ENCODE measurements around the gene TFEB.

Gene TFEB

GRCh38 chr6:41638002-41638934 is 97.1 kb downstream of the TFEB start, which contains the start of gene MDFI:
MDFI (plus strand) TSS chr6:41638468; CDS start chr6:41638750, 282 bp downstream.
- no peak for DNase-seq (ENCODE audit: low read depth)

- DNase-seq (ENCODE audit: low read depth): no peak
These were observed 98.0 kb downstream of the TFEB start for GRCh38 chr6:41637194-41638001.

- no peak for DNase-seq (ENCODE audit: low read depth)
These were observed 98.6 kb downstream of the TFEB start for GRCh38 chr6:41636833-41637193.

DNA sequence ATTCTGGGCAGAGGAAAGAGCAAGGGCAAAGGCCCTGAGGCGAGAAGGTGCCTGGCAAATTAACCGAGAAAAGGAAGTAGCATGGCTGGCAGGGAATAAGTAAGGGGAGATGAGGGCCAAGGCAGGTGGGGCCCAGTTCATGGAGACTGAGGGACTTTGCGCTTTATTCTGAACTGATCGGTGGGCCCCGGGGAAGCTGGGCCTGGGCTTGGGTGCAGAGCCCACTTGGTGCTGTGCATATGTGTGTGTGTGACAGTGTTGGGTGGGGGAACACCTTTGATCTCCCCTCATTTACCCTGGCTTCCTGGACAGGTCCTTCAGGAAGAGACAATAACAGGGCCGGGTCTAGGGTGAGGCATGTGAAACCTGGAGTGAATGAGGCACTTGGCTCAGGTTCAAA is 100.0 kb downstream of the TFEB start:
- DNase-seq (ENCODE audit: low read depth): no peak

DNA sequence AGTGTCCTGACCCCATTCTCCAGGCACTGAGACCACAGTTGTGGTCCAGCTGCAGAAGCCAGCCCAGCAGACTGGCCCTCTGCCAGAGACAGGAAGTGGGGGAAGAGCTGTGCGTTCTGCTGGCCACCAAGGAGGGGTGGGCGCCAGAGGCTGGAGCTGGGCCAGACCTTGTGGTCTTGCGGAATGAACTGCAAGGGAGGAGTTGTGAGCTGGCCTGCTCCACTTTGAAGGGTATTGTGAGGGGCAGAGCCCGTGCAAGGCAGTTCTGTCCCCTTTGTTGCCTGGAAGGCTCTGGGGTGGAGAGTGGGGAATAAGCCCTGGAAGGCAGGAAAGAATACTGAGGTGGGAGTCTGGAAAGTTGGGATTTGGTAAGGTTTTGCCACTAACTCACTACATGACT is 100.8 kb downstream of the TFEB start:
- no peak for DNase-seq (ENCODE audit: low read depth)

Data from activated gamma-delta T cell treated with anti-CD3 and anti-CD28 coated beads, Interleukin-2, amount 50 U/mL, for 16 hours (primary cell).